ENCODE measurements around the gene ACSF3.

DNA sequence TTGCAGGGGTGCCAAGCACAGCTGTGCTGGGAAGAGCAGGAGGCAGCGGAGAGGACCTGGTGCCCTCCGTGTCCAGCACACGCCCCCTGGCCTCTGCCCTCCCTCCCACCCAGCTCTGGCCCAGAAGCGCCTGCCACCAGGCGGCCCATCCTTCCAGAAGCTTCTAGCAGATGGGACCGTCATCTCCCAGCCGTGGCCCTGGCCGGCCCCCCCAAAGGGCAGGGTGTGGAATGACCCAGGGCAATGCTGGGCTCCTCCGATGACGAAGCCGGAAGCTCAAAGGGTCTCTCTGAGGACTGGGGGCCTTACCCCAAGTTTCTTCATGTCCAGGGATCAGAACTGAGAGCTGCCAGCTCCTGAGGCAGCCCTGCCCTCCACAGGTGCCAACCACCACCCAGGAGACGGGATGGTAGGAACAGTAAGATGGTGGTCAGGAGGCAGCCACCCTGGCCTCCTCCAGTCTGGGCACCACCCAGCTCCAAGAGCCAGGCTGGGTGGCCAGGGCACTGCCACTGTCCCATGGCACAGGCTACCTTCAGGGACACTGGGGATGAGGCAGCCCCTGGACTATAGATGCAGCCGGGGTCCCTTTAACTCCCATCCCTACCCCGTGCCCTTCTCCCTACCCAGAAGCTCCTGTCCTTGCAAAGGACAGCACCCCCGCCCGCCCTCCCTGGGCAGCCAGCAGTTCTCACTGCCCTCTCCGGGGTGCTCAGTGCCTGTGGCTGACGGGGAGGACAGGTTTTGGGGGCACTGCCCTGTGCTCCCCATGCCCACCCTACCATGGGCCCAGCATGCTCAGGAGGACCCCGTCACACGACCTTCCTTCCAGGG is 71.4 kb downstream of the ACSF3 start:
- TF ChIP-seq, protein P1, sequence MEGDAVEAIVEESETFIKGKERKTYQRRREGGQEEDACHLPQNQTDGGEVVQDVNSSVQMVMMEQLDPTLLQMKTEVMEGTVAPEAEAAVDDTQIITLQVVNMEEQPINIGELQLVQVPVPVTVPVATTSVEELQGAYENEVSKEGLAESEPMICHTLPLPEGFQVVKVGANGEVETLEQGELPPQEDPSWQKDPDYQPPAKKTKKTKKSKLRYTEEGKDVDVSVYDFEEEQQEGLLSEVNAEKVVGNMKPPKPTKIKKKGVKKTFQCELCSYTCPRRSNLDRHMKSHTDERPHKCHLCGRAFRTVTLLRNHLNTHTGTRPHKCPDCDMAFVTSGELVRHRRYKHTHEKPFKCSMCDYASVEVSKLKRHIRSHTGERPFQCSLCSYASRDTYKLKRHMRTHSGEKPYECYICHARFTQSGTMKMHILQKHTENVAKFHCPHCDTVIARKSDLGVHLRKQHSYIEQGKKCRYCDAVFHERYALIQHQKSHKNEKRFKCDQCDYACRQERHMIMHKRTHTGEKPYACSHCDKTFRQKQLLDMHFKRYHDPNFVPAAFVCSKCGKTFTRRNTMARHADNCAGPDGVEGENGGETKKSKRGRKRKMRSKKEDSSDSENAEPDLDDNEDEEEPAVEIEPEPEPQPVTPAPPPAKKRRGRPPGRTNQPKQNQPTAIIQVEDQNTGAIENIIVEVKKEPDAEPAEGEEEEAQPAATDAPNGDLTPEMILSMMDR (IDR thresholded peaks at IDR 0.05 in 4 of 5, conservative IDR thresholded peaks at IDR 0.05 in 1 of 5), result no peak
- TF ChIP-seq POLR2A (IDR thresholded peaks at IDR 0.05), result no peak

Measured in gastrocnemius medialis (tissue), 4 donors.